Fibroblast of lung (primary cell): Measurements from ENCODE around the gene TNIP2. TPM values are rescaled to one million over a fixed set of nuclear protein-coding genes. Genes with fewer than 3 reads are reported as not detected.

Experiments
- DNase-seq, 2 donors: peaks; one replicate each; pipeline versions ENCODE4 v3.0.0 to v3.0.0-alpha.2; 2010; ENCODE audit warnings: low read depth in 2 of 2
- H2AFZ ChIP-seq: 2 replicates; pipeline ENCODE4 v1.5.1; 2012; ENCODE audit warnings: low read length, control low read depth, inconsistent platforms
- H3K27ac ChIP-seq: 2 replicates; pipeline ENCODE4 v1.5.1; 2011; ENCODE audit warnings: low read length, control low read depth; ENCODE audit not compliant: insufficient read depth
- H3K27me3 ChIP-seq: 2 replicates; pipeline ENCODE4 v1.5.1; 2011; ENCODE audit warnings: mild to moderate bottlenecking, low read length; ENCODE audit not compliant: control insufficient read depth, insufficient read depth
- H3K36me3 ChIP-seq: 2 replicates; pipeline ENCODE4 v1.5.1; 2011; ENCODE audit warnings: low read length; ENCODE audit not compliant: control insufficient read depth, insufficient read depth
- H3K4me1 ChIP-seq: 2 replicates; pipeline ENCODE4 v1.5.1; 2011; ENCODE audit warnings: low read length; ENCODE audit not compliant: control insufficient read depth, insufficient read depth; ENCODE audit errors: extremely low read depth
- H3K4me2 ChIP-seq: 2 replicates; pipeline ENCODE4 v1.5.1; 2011; ENCODE audit warnings: low read length, control low read depth; ENCODE audit not compliant: insufficient read depth; ENCODE audit errors: extremely low read depth
- H3K4me3 ChIP-seq, 4 experiments: fragments of 200-600 bp in 1 of 4; sonication (generic) in 1 of 4; replicated peaks in 1 of 4; 2 replicates each; pipeline ENCODE4 v1.5.1; 2011 to 2016; ENCODE audit warnings: low read length in 4 of 4, low read depth in 3 of 4, mild to moderate bottlenecking in 3 of 4, control low read depth in 2 of 4, inconsistent platforms in 1 of 4, mixed read lengths in 1 of 4; ENCODE audit not compliant: insufficient read depth in 1 of 4; ENCODE audit errors: control extremely low read depth in 1 of 4
- H3K79me2 ChIP-seq: 2 replicates; pipeline ENCODE4 v1.5.1; 2012; ENCODE audit warnings: mild to moderate bottlenecking, low read length, inconsistent platforms; ENCODE audit not compliant: control insufficient read depth, insufficient read depth
- H3K9ac ChIP-seq: 2 replicates; pipeline ENCODE4 v1.5.1; 2011; ENCODE audit warnings: mild to moderate bottlenecking, low read length, control low read depth; ENCODE audit not compliant: insufficient read depth
- H3K9me3 ChIP-seq: 2 replicates; pipeline ENCODE4 v1.5.1; 2012; ENCODE audit warnings: low read depth, low read length; ENCODE audit not compliant: control insufficient read depth, insufficient read depth
- H4K20me1 ChIP-seq: 2 replicates; pipeline ENCODE4 v1.5.1; 2011; ENCODE audit warnings: low read length; ENCODE audit not compliant: control insufficient read depth, insufficient read depth; ENCODE audit errors: extremely low read depth
- EZH2 ChIP-seq: IDR thresholded peaks from 2 replicates; pipeline ENCODE4 v1.5.1; 2012; ENCODE audit warnings: low read length, control low read depth, mild to moderate bottlenecking; ENCODE audit errors: missing control alignments
- polyA plus RNA-seq, 2 donors: library from polyadenylated mRNA; depleted of rRNA in 1 of 2; stranded (reverse) in 1 of 2; unstranded in 1 of 2; fragments of >200 nt; gene quantifications; 2 replicates each; pipeline ENCODE4 v1.2.1, GENCODE V29; 2011 to 2012; ENCODE audit warnings: missing spikeins in 1 of 2
- total RNA-seq: library from RNA; depleted of rRNA; stranded (reverse); fragments of >200 nt; gene quantifications from 2 replicates; pipeline ENCODE4 v1.2.1, GENCODE V29; 2014
- TF ChIP-seq, protein P1 (sequence below), 2 donors: IDR thresholded peaks in 1 of 2; conservative IDR thresholded peaks in 1 of 2; 1 replicate in 1 of 2; 2 replicates in 1 of 2; pipeline ENCODE4 v1.5.1; 2011 to 2012; ENCODE audit warnings: low read length in 2 of 2, control low read depth in 1 of 2, inconsistent platforms in 1 of 2, low read depth in 1 of 2, mild to moderate bottlenecking in 1 of 2

The TNIP2 gene
- total and polyA plus RNA-seq, 2 donors (not counting 1 experiment from before 2014, with no cell fraction given), result 21.8 to 56.5 TPM

DNA sequence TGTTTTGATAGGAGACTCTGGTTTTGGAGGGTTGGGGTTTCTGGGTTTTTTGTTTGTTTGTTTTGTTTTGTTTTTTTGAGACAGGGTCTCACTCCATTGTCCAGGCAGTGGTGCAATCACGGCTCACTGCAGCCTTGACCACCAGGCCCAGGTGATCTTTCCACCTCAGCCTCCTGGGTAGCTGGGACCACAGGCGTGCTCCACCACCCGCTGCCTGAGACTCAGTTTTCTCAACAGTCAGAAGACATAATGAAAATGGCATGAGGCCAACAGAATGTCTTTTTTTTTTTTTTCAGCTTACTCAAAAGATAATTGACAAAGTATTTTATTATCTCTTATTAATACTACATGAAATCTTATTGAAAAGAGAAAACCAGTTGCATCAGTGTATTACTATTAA, 32.4 kb downstream of the TNIP2 start:
- Histone ChIP-seq H3K4me3 (no peak overlapping the region), H2AFZ (no peak overlapping the region), H3K27me3 (no peaks in the 10 kb centered on the region), H3K79me2 (no peaks in the 10 kb centered on the region), H3K9me3 (no peaks in the 10 kb centered on the region), H4K20me1 (no peaks in the 10 kb centered on the region), H3K4me2 (no peak overlapping the region), H3K9ac (no peak overlapping the region), H3K27ac (no peak overlapping the region), H3K4me1 (no peaks in the 10 kb centered on the region), H3K36me3 (peaks cover 7% of the 10 kb centered on the region)
- DNase-seq, result no peak
- TF ChIP-seq, protein P1, sequence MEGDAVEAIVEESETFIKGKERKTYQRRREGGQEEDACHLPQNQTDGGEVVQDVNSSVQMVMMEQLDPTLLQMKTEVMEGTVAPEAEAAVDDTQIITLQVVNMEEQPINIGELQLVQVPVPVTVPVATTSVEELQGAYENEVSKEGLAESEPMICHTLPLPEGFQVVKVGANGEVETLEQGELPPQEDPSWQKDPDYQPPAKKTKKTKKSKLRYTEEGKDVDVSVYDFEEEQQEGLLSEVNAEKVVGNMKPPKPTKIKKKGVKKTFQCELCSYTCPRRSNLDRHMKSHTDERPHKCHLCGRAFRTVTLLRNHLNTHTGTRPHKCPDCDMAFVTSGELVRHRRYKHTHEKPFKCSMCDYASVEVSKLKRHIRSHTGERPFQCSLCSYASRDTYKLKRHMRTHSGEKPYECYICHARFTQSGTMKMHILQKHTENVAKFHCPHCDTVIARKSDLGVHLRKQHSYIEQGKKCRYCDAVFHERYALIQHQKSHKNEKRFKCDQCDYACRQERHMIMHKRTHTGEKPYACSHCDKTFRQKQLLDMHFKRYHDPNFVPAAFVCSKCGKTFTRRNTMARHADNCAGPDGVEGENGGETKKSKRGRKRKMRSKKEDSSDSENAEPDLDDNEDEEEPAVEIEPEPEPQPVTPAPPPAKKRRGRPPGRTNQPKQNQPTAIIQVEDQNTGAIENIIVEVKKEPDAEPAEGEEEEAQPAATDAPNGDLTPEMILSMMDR (conservative IDR thresholded peaks at IDR 0.05 in 1 of 2, IDR thresholded peaks at IDR 0.05 in 1 of 2; ENCODE audit: low read depth in 1 of 2, low read length in 2 of 2), result no peak
- TF ChIP-seq EZH2, result no peak

DNA sequence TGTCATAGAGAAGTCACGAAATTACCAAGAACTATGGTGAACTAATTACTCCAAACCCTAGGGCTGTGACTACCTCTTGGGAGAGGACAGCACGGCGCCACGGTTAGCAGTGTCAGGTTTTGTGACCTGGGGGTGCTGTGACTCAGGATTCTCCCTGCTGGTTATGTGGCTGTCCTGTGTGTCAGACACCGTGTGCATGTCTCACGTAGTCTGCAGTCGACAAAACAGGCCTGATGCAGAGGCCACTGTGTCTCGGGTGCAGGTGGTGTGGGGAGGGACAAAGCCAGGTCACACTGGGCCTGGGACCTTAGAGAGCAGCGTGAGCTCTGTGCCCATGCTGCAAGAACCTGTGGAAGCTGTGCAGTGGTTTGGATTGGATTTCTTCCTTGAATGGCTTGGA, 34.1 kb downstream of the TNIP2 start:
- DNase-seq, result no peak
- Histone ChIP-seq H3K79me2 (no peaks in the 10 kb centered on the region), H4K20me1 (no peaks in the 10 kb centered on the region), H3K27me3 (no peaks in the 10 kb centered on the region), H2AFZ (no peak overlapping the region), H3K27ac (no peak overlapping the region), H3K9ac (no peak overlapping the region), H3K4me1 (no peaks in the 10 kb centered on the region), H3K36me3 (peaks cover 7% of the 10 kb centered on the region), H3K4me3 (no peak overlapping the region), H3K4me2 (no peak overlapping the region), H3K9me3 (no peaks in the 10 kb centered on the region)
- TF ChIP-seq, protein P1 (conservative IDR thresholded peaks at IDR 0.05 in 1 of 2, IDR thresholded peaks at IDR 0.05 in 1 of 2; ENCODE audit: low read depth in 1 of 2, low read length in 2 of 2), result no peak
- TF ChIP-seq EZH2, result no peak

- no peaks in the 10 kb centered on the region for H3K27me3 ChIP-seq
- H3K4me1 ChIP-seq, result no peaks in the 10 kb centered on the region
- H3K27ac ChIP-seq, result no peak overlapping the region
- TF ChIP-seq, protein P1 (conservative IDR thresholded peaks at IDR 0.05 in 1 of 2, IDR thresholded peaks at IDR 0.05 in 1 of 2; ENCODE audit: low read depth in 1 of 2, low read length in 2 of 2), result no peak
- H3K36me3 ChIP-seq, result peaks cover 7% of the 10 kb centered on the region
- no peak overlapping the region for H3K9ac ChIP-seq
- no peak overlapping the region for H3K4me2 ChIP-seq
- H3K79me2 ChIP-seq, result no peaks in the 10 kb centered on the region
- no peak for DNase-seq
- no peaks in the 10 kb centered on the region for H3K9me3 ChIP-seq
- H2AFZ ChIP-seq, result no peak overlapping the region
- H4K20me1 ChIP-seq, result no peaks in the 10 kb centered on the region
- no peak overlapping the region for H3K4me3 ChIP-seq
These were observed 34.5 kb downstream of the TNIP2 start for GRCh38 chr4:2721586-2721985.
